Neural cell (in vitro differentiated cells): ENCODE data around the gene URI1. TPM values are rescaled to one million over a fixed set of nuclear protein-coding genes. Genes with fewer than 3 reads are reported as not detected.

Source experiments
- H2AFZ ChIP-seq: fragments of 200-600, 300-800 bp; sonication (generic), shearing (Covaris generic); 2 replicates; pipeline ENCODE4 v1.6.0; 2014; ENCODE audit warnings: low read depth, mild to moderate bottlenecking, antibody characterized with exemption, low read length, moderate library complexity
- H3F3A ChIP-seq: fragments of 200-600 bp; shearing (Covaris generic); 2 replicates; pipeline ENCODE4 v1.6.1; 2016; ENCODE audit warnings: mild to moderate bottlenecking, moderate library complexity, mixed read lengths, antibody characterized with exemption, low read length; ENCODE audit not compliant: insufficient read depth, poor library complexity, severe bottlenecking
- H3K27ac ChIP-seq: fragments of 200-600, 300-800 bp; sonication (generic), shearing (Covaris generic); 2 replicates; pipeline ENCODE4 v1.5.1; 2014; ENCODE audit warnings: mild to moderate bottlenecking, low read length, moderate library complexity
- H3K27me3 ChIP-seq: fragments of 300-800, 200-600 bp; sonication (generic), shearing (Covaris generic); 2 replicates; pipeline ENCODE4 v1.6.0; 2014; ENCODE audit warnings: mild to moderate bottlenecking, low read depth, low read length, moderate library complexity; ENCODE audit not compliant: insufficient read depth
- H3K36me3 ChIP-seq: fragments of 300-800, 200-600 bp; sonication (generic), shearing (Covaris generic); 2 replicates; pipeline ENCODE4 v1.5.1; 2014; ENCODE audit warnings: mild to moderate bottlenecking, antibody characterized with exemption, low read length, moderate library complexity; ENCODE audit not compliant: insufficient read depth
- H3K4me2 ChIP-seq: fragments of 300-800, 200-600 bp; sonication (generic), shearing (Covaris generic); 2 replicates; pipeline ENCODE4 v1.6.0; 2014; ENCODE audit warnings: mild to moderate bottlenecking, low read length
- H3K4me3 ChIP-seq: fragments of 300-800, 200-600 bp; sonication (generic), shearing (Covaris generic); 2 replicates; pipeline ENCODE4 v1.5.1; 2014; ENCODE audit warnings: mild to moderate bottlenecking, low read length, moderate library complexity
- H3K79me2 ChIP-seq: fragments of 200-600 bp; shearing (Covaris generic); replicated peaks from 2 replicates; pipeline ENCODE4 v1.6.0; 2014; ENCODE audit warnings: mild to moderate bottlenecking, low read length, moderate library complexity; ENCODE audit not compliant: insufficient read depth
- H3K9ac ChIP-seq: fragments of 300-800, 200-600 bp; sonication (generic), shearing (Covaris generic); 2 replicates; pipeline ENCODE4 v1.6.1; 2016; ENCODE audit warnings: mild to moderate bottlenecking, low read length, mixed read lengths
- H3K9me2 ChIP-seq: fragments of 200-600 bp; shearing (Covaris generic); 2 replicates; pipeline ENCODE4 v1.6.1; 2016; ENCODE audit warnings: mild to moderate bottlenecking, low read length, mixed read lengths; ENCODE audit not compliant: insufficient read depth
- H3K9me3 ChIP-seq: fragments of 200-600, 300-800 bp; sonication (generic), shearing (Covaris generic); 2 replicates; pipeline ENCODE4 v1.6.1; 2016; ENCODE audit warnings: mild to moderate bottlenecking, mixed run types, low read length, moderate library complexity, mixed read lengths
- H4K20me1 ChIP-seq: fragments of 200-600 bp; shearing (Covaris generic); 2 replicates; pipeline ENCODE4 v1.6.1; 2016; ENCODE audit warnings: mild to moderate bottlenecking, mixed run types; ENCODE audit not compliant: insufficient read depth
- CTCF ChIP-seq: fragments of 450-650 bp; IDR thresholded peaks from 2 replicates; pipeline ENCODE4 v1.5.1; 2014; ENCODE audit warnings: antibody characterized with exemption, mild to moderate bottlenecking, moderate library complexity; ENCODE audit not compliant: poor library complexity, severe bottlenecking
- EP300 ChIP-seq: fragments of 450-650 bp; conservative IDR thresholded peaks from 2 replicates; pipeline ENCODE4 v1.6.1; 2014; ENCODE audit warnings: antibody characterized with exemption, mild to moderate bottlenecking, moderate library complexity; ENCODE audit not compliant: poor library complexity, severe bottlenecking
- EZH2 ChIP-seq: fragments of 200-600, 300-800 bp; shearing (Covaris generic), sonication (generic); IDR thresholded peaks from 2 replicates; pipeline ENCODE4 v1.6.1; 2014; ENCODE audit warnings: antibody characterized with exemption, low read length, borderline replicate concordance, mild to moderate bottlenecking; ENCODE audit not compliant: insufficient read depth, poor library complexity, severe bottlenecking
- MXI1 ChIP-seq: fragments of 450-650 bp; conservative IDR thresholded peaks from 2 replicates; pipeline ENCODE4 v1.6.1; 2014; ENCODE audit warnings: antibody characterized with exemption, mild to moderate bottlenecking; ENCODE audit not compliant: poor library complexity, severe bottlenecking
- POLR2AphosphoS5 ChIP-seq: IDR thresholded peaks from 2 replicates; pipeline ENCODE4 v1.6.1; 2012
- RAD21 ChIP-seq: fragments of 450-650 bp; conservative IDR thresholded peaks from 2 replicates; pipeline ENCODE4 v1.6.1; 2014; ENCODE audit warnings: antibody characterized with exemption, mild to moderate bottlenecking, moderate library complexity
- REST ChIP-seq: IDR thresholded peaks from 2 replicates; pipeline ENCODE4 v1.6.1; 2012; ENCODE audit warnings: borderline replicate concordance
- SMC3 ChIP-seq: fragments of 450-650 bp; conservative IDR thresholded peaks from 2 replicates; pipeline ENCODE4 v1.6.1; 2014; ENCODE audit warnings: antibody characterized with exemption, mild to moderate bottlenecking, moderate library complexity; ENCODE audit not compliant: poor library complexity
- TAF1 ChIP-seq: IDR thresholded peaks from 2 replicates; pipeline ENCODE4 v1.6.1; 2012; ENCODE audit warnings: low read depth
- polyA plus RNA-seq: library from polyadenylated mRNA; depleted of rRNA; stranded (reverse); fragments of >200 nt; gene quantifications from 2 replicates; pipeline ENCODE4 v1.2.3, GENCODE V29; 2014

URI1 gene
- polyA plus RNA-seq, 1 donor from 2014 or later: 55.4 TPM

- Histone ChIP-seq H3K9me2 (no peaks in the 10 kb centered on the region), H3K9ac (no peak overlapping the region), H3K9me3 (no peaks in the 10 kb centered on the region), H3K27ac (no peak overlapping the region), H4K20me1 (no peaks in the 10 kb centered on the region), H3F3A (no peaks in the 10 kb centered on the region), H3K27me3 (no peaks in the 10 kb centered on the region), H3K4me2 (no peak overlapping the region), H3K4me3 (no peak overlapping the region), H3K79me2 (no peaks in the 10 kb centered on the region), H3K36me3 (no peaks in the 10 kb centered on the region), H2AFZ (no peak overlapping the region)
- TF ChIP-seq RAD21 (no peak), EZH2 (no peak), POLR2AphosphoS5 (no peak), SMC3 (no peak), TAF1 (no peak), MXI1 (no peak), REST (no peak), CTCF (no peak), EP300 (no peak)
Observed at GRCh38 chr19:29923653-29924052, 18.4 kb upstream of the URI1 start.

- Histone ChIP-seq H3K9ac (no peak overlapping the region), H3K4me2 (no peak overlapping the region), H3F3A (no peaks in the 10 kb centered on the region), H3K4me3 (no peak overlapping the region), H3K36me3 (no peaks in the 10 kb centered on the region), H3K9me2 (no peaks in the 10 kb centered on the region), H2AFZ (no peak overlapping the region), H3K9me3 (no peaks in the 10 kb centered on the region), H4K20me1 (no peaks in the 10 kb centered on the region), H3K27ac (no peak overlapping the region), H3K79me2 (no peaks in the 10 kb centered on the region), H3K27me3 (no peaks in the 10 kb centered on the region)
- no peak for TF ChIP-seq EZH2
- no peak for TF ChIP-seq SMC3
- TF ChIP-seq MXI1: no peak
- TF ChIP-seq REST: no peak
- TF ChIP-seq RAD21: no peak
- no peak for TF ChIP-seq TAF1
- no peak for TF ChIP-seq CTCF
- TF ChIP-seq EP300: no peak
- no peak for TF ChIP-seq POLR2AphosphoS5
Observed at GRCh38 chr19:29926031-29926430, 16.0 kb upstream of the URI1 start.
